Ammon's horn (tissue), 1 donor: ENCODE measurements around the gene S100A16.
"Not testable (repeated sequence)": the region's sequence is repeated elsewhere in the genome, so short reads cannot be mapped to it uniquely, and the experiment has no call there.

Source experiments
- DNase-seq: peaks from one replicate; pipeline ENCODE4 v3.0.0-alpha.2; 2016; ENCODE audit warnings: low spot score

Gene S100A16

GRCh38 chr1:153586347-153586746, 26.6 kb downstream of the S100A16 start:
- no peak for DNase-seq

- DNase-seq, result no peak
Measured at GRCh38 chr1:153585006-153585405, 27.9 kb downstream of the S100A16 start.

DNA sequence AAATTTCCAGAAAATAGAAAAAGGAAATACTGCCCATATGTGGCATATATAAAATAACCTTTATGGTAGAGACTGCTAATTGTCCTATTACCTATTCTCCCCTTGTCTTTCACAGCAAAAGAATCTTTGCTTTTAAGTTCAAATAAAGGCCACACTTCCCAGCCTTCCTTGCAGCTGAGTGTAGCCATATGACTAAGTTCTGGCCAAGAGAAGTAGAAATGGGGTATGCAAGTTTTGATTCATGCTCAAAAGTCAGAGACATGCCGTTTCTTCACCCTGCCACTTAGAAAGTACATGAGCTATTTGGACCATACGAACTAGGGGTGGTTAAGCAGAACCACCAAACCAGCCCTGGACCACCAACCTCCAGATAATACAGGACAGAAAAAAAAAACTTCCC, 29.0 kb downstream of the S100A16 start:
- DNase-seq, result no peak

GRCh38 chr1:153583514-153583913, 29.4 kb downstream of the S100A16 start:
- not testable (repeated sequence) for DNase-seq

GRCh38 chr1:153582836-153583235, 30.1 kb downstream of the S100A16 start:
- not testable (repeated sequence) for DNase-seq

DNA sequence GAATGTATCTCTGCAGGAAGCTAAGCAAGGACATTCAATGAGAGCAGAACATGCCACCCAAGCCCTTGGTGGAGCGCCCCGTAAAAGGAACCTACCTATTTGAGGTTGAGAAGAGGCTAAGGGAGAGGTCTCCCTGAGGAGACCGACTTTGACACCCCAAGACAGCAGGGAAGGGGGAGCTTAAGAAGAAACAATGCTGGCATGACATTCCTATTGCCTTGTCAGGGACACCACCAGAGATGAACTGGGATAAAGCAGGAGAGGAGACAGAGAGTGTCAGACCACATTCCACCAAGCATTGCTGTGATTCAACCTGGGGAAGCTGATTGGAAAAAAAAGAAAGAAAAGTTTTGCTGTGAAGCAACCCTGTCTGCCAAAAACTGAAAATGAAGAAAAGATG, 34.0 kb downstream of the S100A16 start:
- DNase-seq, result no peak

DNA sequence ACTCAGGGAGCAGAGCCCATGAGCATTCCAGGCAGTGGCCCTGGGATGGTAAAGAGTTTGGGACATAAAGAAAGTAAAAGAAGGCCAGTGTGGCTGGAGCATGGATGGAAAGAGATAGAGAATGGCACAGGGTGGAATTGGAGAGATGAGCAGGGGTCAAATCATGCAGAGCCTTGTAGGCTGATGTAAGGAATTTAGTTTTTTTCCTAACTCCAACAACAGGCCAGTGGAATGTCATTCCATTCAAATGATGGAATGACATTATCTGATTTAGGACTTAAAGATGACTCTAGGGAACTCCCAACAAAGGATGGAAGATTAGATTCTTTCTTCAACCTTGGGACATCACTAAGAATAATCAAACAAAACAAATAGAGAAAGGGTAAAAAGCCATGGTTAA, 34.4 kb downstream of the S100A16 start:
- no peak for DNase-seq

DNA sequence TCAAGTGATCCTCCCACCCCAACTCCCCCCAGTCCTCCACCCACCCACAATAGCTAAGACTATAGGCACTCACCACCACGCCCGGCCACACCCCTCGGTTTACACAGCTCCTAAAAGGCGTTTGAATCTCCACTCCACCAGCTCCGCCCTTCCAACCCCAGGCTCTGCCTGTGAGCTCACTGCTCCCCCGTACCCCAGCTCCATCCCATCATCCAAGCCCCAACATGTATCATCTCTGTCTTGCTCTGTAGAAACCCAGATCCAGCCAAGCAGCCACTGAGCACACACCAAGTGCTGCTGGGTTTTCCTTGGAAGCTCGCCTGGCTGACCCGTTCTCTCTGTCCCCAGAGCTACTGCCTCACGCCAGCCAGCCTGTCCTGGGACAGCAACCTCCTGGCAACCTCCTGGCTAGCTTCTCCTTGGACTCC, 35.3 kb downstream of the S100A16 start:
- DNase-seq, result peak; percentile 74

- no peak for DNase-seq
Measured at GRCh38 chr1:153577138-153577537, 35.8 kb downstream of the S100A16 start.

GRCh38 chr1:153575497-153575896, 37.4 kb downstream of the S100A16 start:
- DNase-seq, result not testable (repeated sequence)

DNA sequence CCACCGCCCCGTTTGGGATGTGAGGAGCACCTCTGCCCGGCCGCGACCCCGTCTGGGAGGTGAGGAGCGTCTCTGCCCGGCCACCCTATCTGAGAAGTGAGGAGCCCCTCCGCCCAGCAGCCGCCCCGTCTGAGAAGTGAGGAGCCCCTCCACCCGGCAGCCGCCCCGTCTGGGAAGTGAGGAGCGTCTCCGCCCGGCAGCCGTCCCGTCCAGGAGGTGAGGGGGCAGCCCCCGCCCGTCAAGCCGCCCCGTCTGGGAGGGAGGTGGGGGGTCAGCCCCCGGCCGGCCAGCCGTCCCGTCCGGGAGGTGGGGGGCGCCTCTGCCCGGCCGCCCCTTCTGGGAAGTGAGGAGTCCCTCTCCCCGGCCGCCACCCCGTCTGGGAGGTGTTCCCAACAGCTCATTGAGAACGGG, 37.9 kb downstream of the S100A16 start:
- not testable (repeated sequence) for DNase-seq

- DNase-seq, result no peak
Measured at GRCh38 chr1:153573351-153573750, 39.6 kb downstream of the S100A16 start.

GRCh38 chr1:153572569-153573015, 40.3 kb downstream of the S100A16 start:
- DNase-seq, result peak; percentile 93

- DNase-seq, result no peak
Measured at GRCh38 chr1:153571706-153572105, 41.2 kb downstream of the S100A16 start.

GRCh38 chr1:153570874-153571273, 42.1 kb downstream of the S100A16 start:
- DNase-seq, result no peak

DNA sequence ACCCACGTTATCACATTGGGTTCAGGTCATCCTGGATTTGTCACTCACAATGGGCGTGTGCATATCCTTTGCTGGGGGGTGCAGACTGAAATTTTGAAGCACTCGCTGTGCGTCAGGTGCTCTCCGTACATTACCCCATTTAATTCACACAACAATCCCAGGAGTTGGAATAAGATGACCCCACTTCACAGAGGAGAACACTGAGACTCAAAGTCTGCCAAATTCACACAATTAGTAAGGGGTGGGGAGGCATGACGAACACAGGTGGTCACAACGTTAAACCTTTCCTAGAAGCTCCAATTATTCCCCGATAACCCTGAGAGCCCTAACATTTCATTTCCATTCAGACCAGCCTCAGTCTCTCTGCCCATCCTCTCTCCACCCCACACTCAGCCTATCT, 43.5 kb downstream of the S100A16 start:
- no peak for DNase-seq

- DNase-seq, result peak; percentile 86
Measured at GRCh38 chr1:153568367-153569099, 44.4 kb downstream of the S100A16 start.

DNA sequence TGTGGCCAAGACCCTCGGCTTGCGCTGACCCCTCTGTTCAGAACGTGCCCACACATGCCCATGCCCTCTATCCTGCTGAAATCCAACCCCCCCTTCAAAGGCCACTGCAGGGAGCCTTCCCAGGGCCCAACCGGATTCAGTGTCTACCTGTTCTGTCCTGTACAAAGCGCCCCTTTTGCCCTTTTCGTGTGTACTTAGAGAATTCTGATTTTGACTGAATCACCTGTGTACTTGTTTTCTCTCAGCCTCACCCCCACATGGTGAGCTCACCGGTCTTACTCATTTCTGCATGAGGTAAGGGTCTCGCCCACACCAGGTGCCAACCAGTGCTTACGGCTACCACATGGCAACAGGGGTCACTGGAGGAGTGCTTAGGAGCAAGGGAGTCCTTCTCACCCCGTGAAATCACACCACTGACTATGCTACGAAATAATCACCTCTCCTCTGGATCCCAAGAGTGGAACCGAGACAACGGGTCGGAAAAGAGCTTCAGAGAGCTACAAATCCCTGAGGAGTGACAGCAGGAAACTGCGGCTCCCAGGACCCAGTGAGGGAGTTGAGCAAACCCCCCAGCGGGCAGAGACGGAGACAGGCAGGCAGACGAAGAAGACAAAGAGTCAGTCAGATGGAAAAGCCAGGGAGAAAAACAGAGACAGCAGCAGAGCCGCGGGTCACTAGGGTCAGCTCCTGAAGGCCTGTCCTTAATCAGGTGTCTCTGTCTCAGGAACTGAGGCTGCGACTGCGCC, 45.1 kb downstream of the S100A16 start:
- no peak for DNase-seq

GRCh38 chr1:153566414-153567371, 46.2 kb downstream of the S100A16 start:
- peak; percentile 65 for DNase-seq

DNA sequence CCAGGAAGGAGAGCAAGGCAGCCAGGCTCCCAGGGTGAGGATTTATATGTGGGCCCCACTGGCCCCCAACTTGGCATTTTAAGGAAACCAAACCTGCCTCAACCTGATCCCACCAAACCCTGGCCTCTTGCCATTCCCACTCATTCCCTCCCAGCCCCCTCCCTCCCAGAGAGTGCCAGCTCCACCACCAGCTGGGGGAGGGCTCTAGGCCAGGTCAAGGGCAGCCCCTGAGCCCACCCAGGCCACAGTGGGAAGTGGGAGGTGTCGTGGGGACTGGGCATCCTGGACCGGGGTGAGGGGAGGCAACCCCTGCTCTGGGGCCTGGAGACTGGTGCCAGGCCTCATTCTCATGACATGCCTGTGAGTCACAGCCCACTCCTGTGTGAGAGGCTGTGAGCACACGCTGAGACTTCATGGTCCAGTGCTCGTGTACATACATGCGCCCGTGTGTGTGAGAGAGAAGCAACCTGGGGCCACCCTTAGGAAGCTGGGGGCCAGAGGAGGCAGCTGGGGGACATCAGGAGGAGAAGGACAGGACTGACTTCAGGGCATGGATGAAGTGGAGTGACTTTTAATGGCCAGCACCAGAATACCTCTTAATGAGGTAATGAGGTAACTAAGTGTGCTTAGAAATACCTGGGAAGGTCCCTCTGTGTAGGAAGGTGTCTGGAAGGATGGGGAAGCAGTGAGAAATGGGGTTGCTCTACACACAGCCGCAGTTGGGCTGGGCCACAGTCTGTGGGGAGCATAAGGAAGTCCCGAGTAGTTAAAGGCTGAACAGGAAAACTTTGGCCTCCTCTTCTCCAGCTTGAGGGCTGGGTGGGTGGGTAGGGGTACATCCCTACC, 47.2 kb downstream of the S100A16 start, which contains the start of gene S100A2:
Gene S100A2 (minus strand): TSS at position 316 of the 846 bp plus-strand sequence. CDS start 1,967 bp downstream, outside the sequence.
- no peak for DNase-seq

DNA sequence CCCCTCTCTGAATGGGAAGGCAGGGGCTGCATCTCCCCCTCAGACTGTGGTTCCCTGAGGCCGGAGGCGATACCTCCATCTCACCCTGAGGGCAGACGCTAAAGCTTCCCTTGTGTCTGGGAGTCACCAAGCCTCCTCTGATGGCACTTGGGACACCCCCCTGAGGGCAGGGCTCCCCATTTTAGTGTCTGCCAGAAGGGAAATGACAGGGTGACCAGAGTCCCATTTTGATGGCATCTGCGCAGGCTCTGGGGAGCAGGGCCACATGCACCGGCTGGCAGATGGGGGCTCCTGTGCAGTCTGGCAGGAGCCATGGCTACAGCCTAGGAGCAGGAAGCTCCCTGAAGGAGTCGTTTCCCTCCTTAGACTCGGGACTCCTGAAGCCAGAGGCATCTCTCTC, 48.9 kb downstream of the S100A16 start:
- no peak for DNase-seq
